A549 treated with AZD9567 at 1 μM for 4 hours (cell line): ENCODE results near the gene ZNF414. TPM values are rescaled to one million over a fixed set of nuclear protein-coding genes. Genes with fewer than 3 reads are reported as not detected.

ENCODE experiments used
- total RNA-seq: library from RNA; stranded (reverse); fragments of 200-300 nt; extraction: Qiagen RNA extraction; gene quantifications from 5 replicates; pipeline ENCODE4 v1.2.3, GENCODE V29; 2022; ENCODE audit not compliant: insufficient read depth

The ZNF414 gene
- total RNA-seq: 15.6 to 18.2 TPM (median 16.8 TPM) in 5 replicates

GRCh38 chr19:8513687-8514504 lies at the start of gene ZNF414:
Gene ZNF414 (minus strand): TSS chr19:8514167. CDS start chr19:8514046, 121 bp downstream.

Other genes with a start within 250 kb of the ZNF414 start
- gene CD320, start 205.8 kb downstream of the ZNF414 start, total RNA-seq: 73.5 to 106 TPM (median 98.3 TPM) in 5 replicates
- 24.8 to 95.6 TPM (median 93.0 TPM) in 5 replicates for gene NDUFA7, start 192.8 kb downstream of the ZNF414 start, total RNA-seq
- 307 to 974 TPM (median 895 TPM) in 5 replicates for gene RPS28, start 192.7 kb downstream of the ZNF414 start, total RNA-seq
- 5.6 to 6.6 TPM (median 5.9 TPM) in 5 replicates for gene KANK3, start 170.9 kb downstream of the ZNF414 start, total RNA-seq
- gene ANGPTL4, start 150.0 kb downstream of the ZNF414 start, total RNA-seq: 492 to 643 TPM (median 599 TPM) in 5 replicates
- gene RAB11B, start 123.8 kb downstream of the ZNF414 start, total RNA-seq: 88.3 to 99.9 TPM (median 96.1 TPM) in 5 replicates
- gene MARCHF2, start 100.9 kb downstream of the ZNF414 start, total RNA-seq: 11.7 to 22.2 TPM (median 20.8 TPM) in 5 replicates
- gene HNRNPM, start 69.2 kb downstream of the ZNF414 start, total RNA-seq: 215 to 262 TPM (median 231 TPM) in 5 replicates
- gene PRAM1, start 11.5 kb downstream of the ZNF414 start, total RNA-seq: 0.16 to 0.19 TPM (median 0.16 TPM) in 4 of 5 replicates, not detected in the other
- 0.21 to 0.42 TPM (median 0.33 TPM) in 4 of 5 replicates, not detected in the other for gene MYO1F, start 63.3 kb upstream of the ZNF414 start, total RNA-seq
- 9.9 to 14.7 TPM (median 13.2 TPM) in 5 replicates for gene ADAMTS10, start 96.5 kb upstream of the ZNF414 start, total RNA-seq
- not detected in 5 replicates for gene NFILZ, start 116.5 kb upstream of the ZNF414 start, total RNA-seq
- gene ACTL9, start 184.6 kb upstream of the ZNF414 start, total RNA-seq: not detected in 5 replicates
- gene OR2Z1, start 207.5 kb upstream of the ZNF414 start, total RNA-seq: not detected in 5 replicates